LNCAP (cell line): ENCODE measurements around the gene MACC1.

ENCODE experiments used
- CTCF ChIP-seq: fragments of 450-650 bp; IDR thresholded peaks from 2 replicates; pipeline ENCODE4 v1.5.1; 2017; ENCODE audit warnings: mild to moderate bottlenecking

MACC1 gene

GRCh38 chr7:20200971-20201370 is 16.2 kb downstream of the MACC1 start:
- no peak for TF ChIP-seq CTCF

- no peak for TF ChIP-seq CTCF
These were observed 16.8 kb downstream of the MACC1 start for GRCh38 chr7:20200361-20200760.

- TF ChIP-seq CTCF: no peak
These were observed 18.0 kb downstream of the MACC1 start for GRCh38 chr7:20199015-20199737.

GRCh38 chr7:20198260-20198659 is 18.9 kb downstream of the MACC1 start:
- no peak for TF ChIP-seq CTCF

GRCh38 chr7:20197837-20198236 is 19.3 kb downstream of the MACC1 start:
- TF ChIP-seq CTCF: peak; percentile 52

GRCh38 chr7:20197125-20197748 is 19.9 kb downstream of the MACC1 start:
- TF ChIP-seq CTCF: no peak

GRCh38 chr7:20194343-20194995 is 22.7 kb downstream of the MACC1 start:
- no peak for TF ChIP-seq CTCF
